C4-2B (cell line): Measurements from ENCODE around the gene RFC1.
"Not testable (repeated sequence)": the region's sequence is repeated elsewhere in the genome, so short reads cannot be mapped to it uniquely, and the experiment has no call there.

ENCODE experiments used
- H3K27ac ChIP-seq: fragments of 450-650 bp; 2 replicates; pipeline ENCODE4 v1.5.1; 2017
- ZFX ChIP-seq: fragments of 450-650 bp; IDR thresholded peaks from 2 replicates; pipeline ENCODE4 v1.6.1; 2017
- TF ChIP-seq, protein P1 (sequence below): fragments of 450-650 bp; conservative IDR thresholded peaks from 2 replicates; pipeline ENCODE4 v1.5.1; 2017; ENCODE audit warnings: mild to moderate bottlenecking

The RFC1 gene

DNA sequence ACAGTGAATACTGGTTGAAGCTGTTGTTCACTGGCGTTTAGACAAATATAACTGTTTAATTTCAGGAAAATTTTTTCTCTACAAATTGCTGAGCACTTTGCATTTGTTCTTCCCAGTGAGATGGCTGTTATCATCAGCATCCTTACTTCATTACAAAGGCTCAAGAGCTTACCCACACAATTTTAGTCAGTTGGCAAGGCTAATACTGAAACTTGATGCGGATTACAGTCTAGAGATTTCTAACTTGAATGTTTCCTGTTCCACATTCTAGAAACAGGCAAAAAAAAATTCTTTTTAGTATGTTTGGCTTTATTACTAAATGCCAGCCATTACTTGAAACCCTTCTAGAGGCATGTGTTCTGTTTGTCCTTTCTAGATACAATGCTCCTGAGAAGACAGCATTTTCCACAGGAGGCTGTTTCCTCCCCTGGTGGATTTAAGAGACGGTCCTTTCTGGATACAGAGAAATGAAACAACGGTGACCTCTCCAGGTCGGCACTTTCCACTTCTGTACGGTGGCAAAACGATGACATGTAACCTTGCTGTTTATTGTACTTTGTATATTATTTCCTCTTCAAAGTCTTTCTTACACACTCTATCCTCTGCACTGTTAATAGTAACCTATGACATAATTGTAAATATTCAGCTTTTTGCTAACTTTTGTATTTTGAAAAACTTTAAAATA, 80.9 kb downstream of the RFC1 start:
- no peak overlapping the region for H3K27ac ChIP-seq
- TF ChIP-seq ZFX, result no peak
- TF ChIP-seq, protein P1, sequence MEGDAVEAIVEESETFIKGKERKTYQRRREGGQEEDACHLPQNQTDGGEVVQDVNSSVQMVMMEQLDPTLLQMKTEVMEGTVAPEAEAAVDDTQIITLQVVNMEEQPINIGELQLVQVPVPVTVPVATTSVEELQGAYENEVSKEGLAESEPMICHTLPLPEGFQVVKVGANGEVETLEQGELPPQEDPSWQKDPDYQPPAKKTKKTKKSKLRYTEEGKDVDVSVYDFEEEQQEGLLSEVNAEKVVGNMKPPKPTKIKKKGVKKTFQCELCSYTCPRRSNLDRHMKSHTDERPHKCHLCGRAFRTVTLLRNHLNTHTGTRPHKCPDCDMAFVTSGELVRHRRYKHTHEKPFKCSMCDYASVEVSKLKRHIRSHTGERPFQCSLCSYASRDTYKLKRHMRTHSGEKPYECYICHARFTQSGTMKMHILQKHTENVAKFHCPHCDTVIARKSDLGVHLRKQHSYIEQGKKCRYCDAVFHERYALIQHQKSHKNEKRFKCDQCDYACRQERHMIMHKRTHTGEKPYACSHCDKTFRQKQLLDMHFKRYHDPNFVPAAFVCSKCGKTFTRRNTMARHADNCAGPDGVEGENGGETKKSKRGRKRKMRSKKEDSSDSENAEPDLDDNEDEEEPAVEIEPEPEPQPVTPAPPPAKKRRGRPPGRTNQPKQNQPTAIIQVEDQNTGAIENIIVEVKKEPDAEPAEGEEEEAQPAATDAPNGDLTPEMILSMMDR, result no peak

DNA sequence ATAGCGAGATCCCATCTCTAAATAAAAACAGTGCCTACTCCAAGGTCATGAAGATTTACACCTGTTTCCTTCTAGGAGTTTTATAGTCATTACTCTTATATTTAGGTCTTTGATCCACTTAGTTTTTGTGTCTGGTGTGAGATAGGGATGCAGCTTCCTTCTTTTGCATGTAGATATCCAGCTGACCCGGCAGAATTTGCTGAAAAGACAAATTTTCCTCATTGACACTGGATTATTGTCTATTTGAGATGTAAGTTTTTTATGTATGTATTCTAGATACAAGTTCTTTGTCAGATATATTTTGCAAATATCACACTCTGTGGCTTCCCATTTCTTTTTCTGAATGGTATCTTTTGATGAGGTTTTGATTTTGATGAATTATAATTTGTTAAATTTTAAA, 85.4 kb downstream of the RFC1 start:
- no peak for TF ChIP-seq ZFX
- TF ChIP-seq, protein P1, result no peak
- H3K27ac ChIP-seq, result no peak overlapping the region

DNA sequence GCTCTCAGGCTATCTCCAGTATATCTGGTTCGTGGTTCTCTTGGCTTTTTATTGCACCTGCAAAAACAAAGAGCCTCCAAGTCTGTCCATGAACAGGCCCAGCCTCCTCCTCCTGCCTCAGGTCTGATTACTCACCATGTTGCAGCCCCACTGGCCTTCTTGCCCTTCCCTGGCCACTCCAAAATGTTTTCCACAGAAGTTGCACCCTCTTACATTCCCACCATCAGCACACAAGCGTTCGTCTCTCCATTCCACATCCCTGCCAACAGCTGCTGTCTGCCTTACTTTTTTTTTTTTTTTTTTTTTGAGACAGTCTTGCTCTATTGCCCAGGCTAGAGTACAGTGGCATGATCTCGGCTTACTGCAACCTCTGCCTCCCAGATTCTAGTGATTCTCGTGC, 86.7 kb downstream of the RFC1 start:
- TF ChIP-seq ZFX, result no peak
- TF ChIP-seq, protein P1, result no peak
- no peak overlapping the region for H3K27ac ChIP-seq

DNA sequence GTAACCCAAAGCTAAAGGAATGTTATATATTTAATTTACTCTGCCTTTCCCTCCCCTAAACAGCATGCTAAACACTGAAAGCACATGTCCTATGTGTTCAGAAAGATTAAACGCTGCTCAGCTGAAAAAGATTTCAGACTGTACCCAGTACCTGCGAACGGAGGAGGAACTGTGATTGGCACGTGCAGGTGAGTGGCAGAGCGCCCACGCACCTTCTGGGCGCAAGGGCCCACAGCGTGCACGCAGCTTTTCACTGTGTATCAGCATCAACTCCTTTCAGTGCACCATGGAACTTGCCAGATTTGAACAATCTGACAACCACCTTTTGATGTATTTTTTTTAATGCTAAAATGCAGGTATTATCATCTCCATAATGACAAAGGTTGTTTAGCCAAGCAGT, 87.7 kb downstream of the RFC1 start:
- TF ChIP-seq, protein P1, result no peak
- TF ChIP-seq ZFX, result no peak
- no peak overlapping the region for H3K27ac ChIP-seq

DNA sequence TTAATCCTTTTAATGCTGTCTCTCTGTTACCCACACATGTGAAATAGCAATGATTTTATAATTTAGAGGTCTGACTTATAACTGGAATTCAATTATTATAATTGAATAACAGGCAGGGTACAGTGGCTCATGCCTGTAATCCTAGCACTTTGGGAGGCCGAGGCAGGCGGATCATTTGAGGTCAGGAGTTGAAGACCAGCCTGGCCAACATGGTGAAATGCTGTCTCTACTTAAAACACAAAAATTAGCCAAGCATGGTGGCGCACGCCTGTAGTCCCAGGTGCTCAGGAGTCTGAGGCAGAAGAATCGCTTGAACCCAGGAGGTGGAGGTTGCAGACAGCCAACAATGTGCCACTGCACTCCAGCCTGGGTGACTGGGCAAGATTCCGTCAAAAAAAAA, 88.5 kb downstream of the RFC1 start:
- H3K27ac ChIP-seq, result not testable (repeated sequence)

DNA sequence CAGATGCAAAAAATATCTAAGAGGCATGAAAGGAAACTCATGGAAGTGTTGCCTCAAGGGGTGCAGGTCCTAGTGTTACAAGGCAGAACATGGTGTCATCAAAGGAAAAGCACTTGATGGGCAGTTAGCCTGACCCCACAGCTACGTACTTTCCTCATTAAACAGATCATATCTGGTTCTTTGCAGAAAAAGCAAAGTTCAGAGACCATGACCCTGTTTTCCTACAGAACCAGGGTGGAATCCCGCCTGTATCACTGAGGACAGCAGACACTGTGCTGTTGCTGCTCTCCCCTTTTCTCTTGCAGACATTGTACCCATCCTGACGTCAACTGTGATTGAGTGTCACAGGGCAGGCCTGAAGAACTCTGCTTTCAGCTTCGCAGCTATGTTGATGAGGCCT, 91.7 kb downstream of the RFC1 start:
- TF ChIP-seq, protein P1, result no peak
- no peak for TF ChIP-seq ZFX
- H3K27ac ChIP-seq, result no peak overlapping the region

DNA sequence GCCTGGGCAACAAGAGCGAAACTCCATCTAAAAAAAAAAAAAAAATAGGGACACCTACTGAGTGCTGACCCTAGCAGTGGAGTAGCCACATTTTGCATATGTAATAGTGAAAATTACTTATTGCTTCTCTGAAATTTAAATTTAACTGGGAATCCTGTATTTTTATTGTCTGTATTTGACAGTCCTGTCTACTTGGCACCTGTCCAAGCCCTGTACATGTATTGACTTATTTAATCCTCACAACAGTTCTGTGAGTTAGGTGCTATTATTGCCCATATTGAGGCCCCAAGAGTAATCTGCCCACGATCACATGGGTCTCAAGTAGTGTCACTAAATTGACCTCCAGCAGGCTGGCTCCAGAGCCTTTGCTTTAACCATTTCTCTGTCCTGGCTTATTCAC, 102.3 kb downstream of the RFC1 start:
- H3K27ac ChIP-seq, result no peak overlapping the region
- TF ChIP-seq ZFX, result no peak

DNA sequence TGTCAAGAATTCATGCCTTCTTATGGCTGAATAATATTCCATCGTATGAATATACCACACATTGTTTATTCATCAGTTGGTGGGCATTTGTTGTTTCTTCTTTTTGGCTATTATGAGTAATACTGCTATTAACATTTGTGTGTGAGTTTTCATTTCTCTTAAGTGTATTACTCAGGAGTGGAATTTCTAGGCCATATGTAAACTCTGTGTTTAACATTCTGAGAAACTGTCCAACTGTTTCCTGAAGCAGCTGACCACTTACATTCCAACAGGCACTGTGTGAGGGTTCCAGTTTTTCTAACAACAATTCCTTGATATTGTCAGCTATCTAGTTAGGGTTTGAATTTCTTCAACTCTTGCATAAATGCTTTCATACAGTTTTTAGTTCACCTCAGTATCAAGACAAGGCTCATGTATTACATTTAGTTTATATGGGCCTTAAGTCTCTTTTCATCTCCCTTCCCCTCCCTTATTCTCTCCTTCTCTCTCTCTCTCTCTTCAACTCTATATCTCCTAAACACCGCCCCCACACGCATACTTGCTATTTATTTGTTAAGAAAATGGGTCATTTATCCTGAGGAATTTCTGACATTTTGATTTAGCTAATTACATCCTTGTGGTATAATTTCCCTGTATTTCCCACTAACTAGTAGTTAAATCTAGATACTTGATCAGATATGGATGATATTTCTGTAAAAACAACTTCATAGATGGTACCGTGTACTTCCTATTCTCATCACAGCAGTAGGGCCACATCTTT, 106.4 kb downstream of the RFC1 start:
- TF ChIP-seq ZFX, result no peak
- TF ChIP-seq, protein P1, result no peak
- no peak overlapping the region for H3K27ac ChIP-seq
